K562 (cell line): Measurements from ENCODE around the gene INHBE. TPM values are rescaled to one million over a fixed set of nuclear protein-coding genes. Genes with fewer than 3 reads are reported as not detected.

Source experiments
- BHLHE40 ChIP-seq: IDR thresholded peaks from 2 replicates; pipeline ENCODE4 v1.6.1; 2011; ENCODE audit warnings: low read length, improper control_type of control experiment
- E2F5 ChIP-seq: sonication (generic); formaldehyde crosslinking; IDR thresholded peaks from 2 replicates; pipeline ENCODE4 v1.8.0; 2022; ENCODE audit warnings: mild to moderate bottlenecking, missing genetic modification reagents
- GATAD2B ChIP-seq: fragments of 450-650 bp; IDR thresholded peaks from 2 replicates; pipeline ENCODE4 v1.6.1; 2017; ENCODE audit warnings: mild to moderate bottlenecking, borderline replicate concordance
- HDAC2 ChIP-seq: fragments of 450-650 bp; IDR thresholded peaks from 2 replicates; pipeline ENCODE4 v1.6.1; 2016; ENCODE audit warnings: mild to moderate bottlenecking
- HDAC6 ChIP-seq: IDR thresholded peaks from 2 replicates; pipeline ENCODE4 v1.6.1; 2012; ENCODE audit warnings: low read depth, mild to moderate bottlenecking, control low read depth, inconsistent platforms, low read length, moderate library complexity
- JUN ChIP-seq, 2 experiments: sonication (generic) in 1 of 2; formaldehyde crosslinking in 1 of 2; IDR thresholded peaks; 2 replicates each; pipeline versions ENCODE4 v1.6.1 to v1.8.0; 2012 to 2022; ENCODE audit warnings: borderline replicate concordance in 2 of 2, mild to moderate bottlenecking in 2 of 2, improper control_type of control experiment in 1 of 2, low read depth in 1 of 2, low read length in 1 of 2, missing genetic modification reagents in 1 of 2
- L3MBTL2 ChIP-seq: fragments of 450-650 bp; IDR thresholded peaks from 2 replicates; pipeline ENCODE4 v1.6.1; 2016; ENCODE audit warnings: mild to moderate bottlenecking, moderate library complexity
- MCM5 ChIP-seq: fragments of 450-650 bp; IDR thresholded peaks from 2 replicates; pipeline ENCODE4 v1.6.1; 2016; ENCODE audit warnings: low read depth
- NEUROD1 ChIP-seq: fragments of 150-350 bp; IDR thresholded peaks from 2 replicates; pipeline ENCODE4 v1.6.1; 2014; ENCODE audit warnings: borderline replicate concordance, low read length, low read depth; ENCODE audit not compliant: partially characterized antibody
- RBM22 ChIP-seq: fragments of 200-400 bp; formaldehyde crosslinking; IDR thresholded peaks from 2 replicates; pipeline ENCODE4 v1.6.1; 2018; ENCODE audit warnings: low read length, low read depth; ENCODE audit not compliant: poor library complexity, severe bottlenecking
- RFX7 ChIP-seq: fragments of 250-450 bp; sonication (Bioruptor Pico); IDR thresholded peaks from 2 replicates; pipeline ENCODE4 v1.5.1; 2021; ENCODE audit warnings: mild to moderate bottlenecking
- SIN3A ChIP-seq, 2 experiments: fragments of 150-350 bp in 1 of 2; IDR thresholded peaks; 2 replicates each; pipeline ENCODE4 v1.6.1; 2011 to 2016; ENCODE audit warnings: borderline replicate concordance in 2 of 2, low read depth in 2 of 2, low read length in 2 of 2, mild to moderate bottlenecking in 2 of 2, moderate library complexity in 2 of 2; ENCODE audit not compliant: control insufficient read depth in 1 of 2
- SIN3B ChIP-seq: fragments of 450-650 bp; IDR thresholded peaks from 2 replicates; pipeline ENCODE4 v1.6.1; 2017; ENCODE audit warnings: low read depth, mild to moderate bottlenecking, moderate library complexity
- TCFL5 ChIP-seq: fragments of 250-450 bp; sonication (Bioruptor Pico); conservative IDR thresholded peaks from 2 replicates; pipeline ENCODE4 v1.6.1; 2021; ENCODE audit warnings: mild to moderate bottlenecking, moderate library complexity, matching md5 sums
- ZBTB7A ChIP-seq: IDR thresholded peaks from 2 replicates; pipeline ENCODE4 v1.6.1; 2011; ENCODE audit warnings: low read depth, mild to moderate bottlenecking, low read length, moderate library complexity, borderline replicate concordance; ENCODE audit not compliant: control insufficient read depth
- ZNF12 ChIP-seq: sonication (generic); formaldehyde crosslinking; IDR thresholded peaks from 2 replicates; pipeline ENCODE4 v1.4.0; 2020; ENCODE audit warnings: mild to moderate bottlenecking, missing genetic modification reagents
- ZNF449 ChIP-seq: fragments of 250-450 bp; sonication (Bioruptor Pico); IDR thresholded peaks from 2 replicates; pipeline ENCODE4 v1.8.0; 2022; ENCODE audit warnings: moderate library complexity, mild to moderate bottlenecking, inconsistent platforms
- polyA plus RNA-seq, 8 experiments: library from polyadenylated mRNA; depleted of rRNA in 4 of 8; stranded (reverse) in 5 of 8; unstranded in 3 of 8; fragments of >200 nt; fragmentation: Nextera tagmentation in 2 of 8; fragmentation: Illumina TruSeq in 1 of 8; extraction: Ambion mirVana in 2 of 8; extraction: Trizol in 1 of 8; gene quantifications; 2 replicates each; pipeline versions ENCODE4 v1.2.1 to v1.2.3, GENCODE V29; 2011 to 2014; ENCODE audit warnings: inconsistent platforms in 1 of 8, missing spikeins in 1 of 8
- total RNA-seq, 7 experiments: library from RNA; depleted of rRNA in 6 of 7; stranded (reverse); fragments of >200 nt in 6 of 7; fragmentation: Illumina TruSeq in 2 of 7; extraction: Trizol in 2 of 7; gene quantifications; 2 replicates each; pipeline versions ENCODE4 v1.2.1 to v1.2.3, GENCODE V29; 2011 to 2021; ENCODE audit warnings: low replicate concordance in 1 of 7
- TF ChIP-seq, protein P1 (sequence below): fragments of 250-450 bp; sonication (Bioruptor Pico); IDR thresholded peaks from 2 replicates; pipeline ENCODE4 v1.4.0; 2020; ENCODE audit warnings: mild to moderate bottlenecking, moderate library complexity
- TF ChIP-seq, protein P2 (sequence below): fragments of 250-450 bp; sonication (Bioruptor Pico); IDR thresholded peaks from 2 replicates; pipeline ENCODE4 v1.5.0; 2021; ENCODE audit warnings: mild to moderate bottlenecking, moderate library complexity

INHBE gene
- total and polyA plus RNA-seq, 9 of the 15 experiments (the other 6 are each of a cell fraction or from before 2014, with no cell fraction given) = 0.94 to 9.9 (median 7.3) TPM

- no peak for TF ChIP-seq ZNF449
- no peak for TF ChIP-seq MCM5
- TF ChIP-seq E2F5 (CRISPR knock-in tag) = no peak; the same call in 1 of the 2 replicates
- TF ChIP-seq GATAD2B = no peak
- no peak for TF ChIP-seq ZNF12 (CRISPR knock-in tag)
- TF ChIP-seq TCFL5 (CRISPR knock-in tag) = no peak
- no peak for TF ChIP-seq HDAC6
- TF ChIP-seq RBM22 = peak; percentile 42
- peak; percentile 67 for TF ChIP-seq L3MBTL2
- 0 out of 2 replicates have a peak, but pooled peaks have one; percentile 44 for TF ChIP-seq SIN3B
- TF ChIP-seq ZBTB7A = no peak
- TF ChIP-seq JUN (IDR thresholded peaks at IDR 0.05; ENCODE audit: borderline replicate concordance, low read depth, low read length) = peak; percentile 72; the same call in 1 of the 2 replicates
- no peak; the same call in 1 of the 2 replicates for TF ChIP-seq JUN (CRISPR knock-in tag; IDR thresholded peaks at IDR 0.05; ENCODE audit: borderline replicate concordance)
- TF ChIP-seq NEUROD1 = peak; percentile 27
- no peak for TF ChIP-seq RFX7 (CRISPR knock-in tag)
- TF ChIP-seq, protein P1, sequence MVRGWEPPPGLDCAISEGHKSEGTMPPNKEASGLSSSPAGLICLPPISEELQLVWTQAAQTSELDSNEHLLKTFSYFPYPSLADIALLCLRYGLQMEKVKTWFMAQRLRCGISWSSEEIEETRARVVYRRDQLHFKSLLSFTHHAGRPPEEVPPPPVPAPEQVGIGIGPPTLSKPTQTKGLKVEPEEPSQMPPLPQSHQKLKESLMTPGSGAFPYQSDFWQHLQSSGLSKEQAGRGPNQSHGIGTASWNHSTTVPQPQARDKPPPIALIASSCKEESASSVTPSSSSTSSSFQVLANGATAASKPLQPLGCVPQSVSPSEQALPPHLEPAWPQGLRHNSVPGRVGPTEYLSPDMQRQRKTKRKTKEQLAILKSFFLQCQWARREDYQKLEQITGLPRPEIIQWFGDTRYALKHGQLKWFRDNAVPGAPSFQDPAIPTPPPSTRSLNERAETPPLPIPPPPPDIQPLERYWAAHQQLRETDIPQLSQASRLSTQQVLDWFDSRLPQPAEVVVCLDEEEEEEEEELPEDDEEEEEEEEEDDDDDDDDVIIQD (CRISPR knock-in tag) = no peak
- TF ChIP-seq BHLHE40 = peak; percentile 72
- TF ChIP-seq SIN3A (IDR thresholded peaks at IDR 0.05; ENCODE audit: borderline replicate concordance in 2 of 2, control insufficient read depth in 1 of 2, low read depth in 2 of 2, low read length in 2 of 2) = peak in 1 of 2 experiments; percentile 93; a peak in 3 of 4 replicates
- peak; percentile 62; the same call in 1 of the 2 replicates for TF ChIP-seq HDAC2
- TF ChIP-seq, protein P2, sequence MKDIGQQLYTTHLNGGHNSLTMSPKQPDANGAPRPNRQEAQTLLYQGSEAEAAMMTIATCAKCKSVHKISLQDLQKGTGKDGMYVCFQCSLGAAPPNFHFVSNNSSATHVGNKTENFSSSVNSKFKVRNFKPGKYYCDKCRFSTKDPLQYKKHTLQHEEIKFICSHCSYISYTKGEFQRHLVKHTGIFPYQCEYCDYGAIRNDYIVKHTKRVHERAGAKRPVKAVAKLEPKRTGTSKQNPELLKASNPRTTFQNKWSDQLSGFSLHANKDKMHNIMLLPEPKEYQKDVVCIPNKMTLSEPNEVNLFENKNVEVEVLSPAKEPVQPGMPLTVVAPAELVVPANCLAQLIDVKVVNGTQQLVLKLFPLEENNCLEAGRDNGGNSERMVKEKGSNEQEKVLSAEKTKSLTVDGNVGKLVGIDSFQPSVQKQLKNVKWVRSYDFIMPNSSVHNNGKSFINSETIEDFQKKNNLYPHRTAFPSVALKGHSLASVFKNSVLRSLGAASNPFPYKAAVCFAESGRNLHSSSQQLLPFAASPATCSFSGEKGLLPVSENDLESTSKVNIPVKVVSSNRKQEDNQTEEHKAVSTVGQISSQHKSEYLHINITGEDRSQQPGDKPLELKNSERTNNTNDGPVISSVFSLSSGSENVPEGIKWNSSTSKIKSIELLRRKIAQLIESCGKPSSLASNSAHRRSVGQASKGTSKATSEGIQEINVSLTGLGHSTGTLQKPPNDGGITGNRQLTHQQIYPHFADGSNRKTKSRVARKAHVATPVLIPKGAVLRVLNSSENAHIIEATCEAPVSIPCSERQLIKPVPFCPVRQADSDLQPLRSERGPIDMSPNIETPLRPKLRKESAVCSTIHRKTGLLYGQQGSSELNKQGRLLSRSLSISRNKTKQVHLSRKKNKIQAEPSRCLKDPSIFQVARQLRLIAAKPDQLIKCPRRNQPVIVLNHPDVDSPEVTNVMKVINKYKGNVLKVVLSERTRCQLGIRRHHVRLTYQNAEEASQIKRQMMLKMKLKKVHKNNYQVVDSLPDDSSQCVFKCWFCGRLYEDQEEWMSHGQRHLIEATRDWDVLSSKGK (CRISPR knock-in tag) = no peak
Measured at GRCh38 chr12:57487597-57488401, 32.7 kb downstream of the INHBE start, which contains the start of gene MARS1 (continued).
